Measurements from ENCODE around the gene OBI1.

DNA sequence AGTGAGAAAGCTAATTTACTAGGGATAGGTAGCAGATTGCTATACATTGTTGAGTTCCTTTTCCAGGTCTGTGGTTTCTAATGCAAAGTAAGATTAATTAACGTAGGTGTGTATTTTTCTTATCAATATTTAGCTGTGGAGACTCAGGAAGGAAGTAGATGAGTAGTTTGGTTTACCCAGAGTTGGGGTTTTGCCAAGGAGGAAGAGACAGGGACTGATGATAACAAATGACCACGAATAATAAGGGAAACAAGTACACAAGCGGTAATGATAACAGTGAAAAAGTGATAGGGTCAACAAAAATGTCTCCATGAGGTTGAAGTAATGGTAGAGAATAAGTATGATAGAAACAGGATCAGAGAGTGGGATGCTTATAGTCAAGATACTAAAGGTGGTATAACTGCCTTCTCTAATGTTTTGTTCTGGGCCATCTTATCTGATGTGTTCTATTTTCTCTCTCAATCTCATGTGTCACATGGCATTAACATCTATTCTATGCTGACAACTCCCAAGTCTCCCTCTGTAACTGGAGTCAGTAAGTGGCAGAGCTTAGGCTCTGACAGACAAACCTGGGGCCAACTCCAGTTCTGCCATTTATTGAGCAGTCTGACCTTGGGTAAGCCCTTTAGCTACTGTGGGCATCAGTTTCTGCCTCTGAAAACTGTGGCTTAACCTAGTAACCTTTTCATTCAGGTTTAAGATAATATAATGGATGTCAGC lies 8.8 kb downstream of the OBI1 start:
- TF ChIP-seq, protein P1, sequence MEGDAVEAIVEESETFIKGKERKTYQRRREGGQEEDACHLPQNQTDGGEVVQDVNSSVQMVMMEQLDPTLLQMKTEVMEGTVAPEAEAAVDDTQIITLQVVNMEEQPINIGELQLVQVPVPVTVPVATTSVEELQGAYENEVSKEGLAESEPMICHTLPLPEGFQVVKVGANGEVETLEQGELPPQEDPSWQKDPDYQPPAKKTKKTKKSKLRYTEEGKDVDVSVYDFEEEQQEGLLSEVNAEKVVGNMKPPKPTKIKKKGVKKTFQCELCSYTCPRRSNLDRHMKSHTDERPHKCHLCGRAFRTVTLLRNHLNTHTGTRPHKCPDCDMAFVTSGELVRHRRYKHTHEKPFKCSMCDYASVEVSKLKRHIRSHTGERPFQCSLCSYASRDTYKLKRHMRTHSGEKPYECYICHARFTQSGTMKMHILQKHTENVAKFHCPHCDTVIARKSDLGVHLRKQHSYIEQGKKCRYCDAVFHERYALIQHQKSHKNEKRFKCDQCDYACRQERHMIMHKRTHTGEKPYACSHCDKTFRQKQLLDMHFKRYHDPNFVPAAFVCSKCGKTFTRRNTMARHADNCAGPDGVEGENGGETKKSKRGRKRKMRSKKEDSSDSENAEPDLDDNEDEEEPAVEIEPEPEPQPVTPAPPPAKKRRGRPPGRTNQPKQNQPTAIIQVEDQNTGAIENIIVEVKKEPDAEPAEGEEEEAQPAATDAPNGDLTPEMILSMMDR (IDR thresholded peaks at IDR 0.05; ENCODE audit: low read depth, low read length), result no peak
- TF ChIP-seq POLR2A (IDR thresholded peaks at IDR 0.05; ENCODE audit: extremely low read depth, insufficient read length), result no peak
- TF ChIP-seq, protein P2, sequence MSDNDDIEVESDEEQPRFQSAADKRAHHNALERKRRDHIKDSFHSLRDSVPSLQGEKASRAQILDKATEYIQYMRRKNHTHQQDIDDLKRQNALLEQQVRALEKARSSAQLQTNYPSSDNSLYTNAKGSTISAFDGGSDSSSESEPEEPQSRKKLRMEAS (IDR thresholded peaks at IDR 0.05; ENCODE audit: low read depth, low read length), result no peak

Measured in NB4 (cell line).